ENCODE results near the gene CLEC12A. TPM values are rescaled to one million over a fixed set of nuclear protein-coding genes. Genes with fewer than 3 reads are reported as not detected.
"Not testable (repeated sequence)": the region's sequence is repeated elsewhere in the genome, so short reads cannot be mapped to it uniquely, and the experiment has no call there.

The CLEC12A gene
- total and polyA plus RNA-seq, 7 donors = 0.06 to 0.96 (median 0.62) TPM

- no peak for DNase-seq
- intact Hi-C loops (cut with DNase I) = no loop called here
- 69 to 78% (median 73%) methylated on average over 2 of the region's 2 CpGs for WGBS, 3 donors
- Histone ChIP-seq H3K27me3 (ENCODE audit: insufficient read depth in 3 of 3, low read length in 2 of 3) (no peaks in the 10 kb centered on the region), H3K4me3 (no peak overlapping the region), H3K36me3 (ENCODE audit: insufficient read depth in 1 of 2, low read depth in 1 of 2) (no peaks in the 10 kb centered on the region), H3K4me1 (no peaks in the 10 kb centered on the region), H3K9me3 (no peaks in the 10 kb centered on the region), H3K27ac (no peak overlapping the region)
- TF ChIP-seq, protein P1, sequence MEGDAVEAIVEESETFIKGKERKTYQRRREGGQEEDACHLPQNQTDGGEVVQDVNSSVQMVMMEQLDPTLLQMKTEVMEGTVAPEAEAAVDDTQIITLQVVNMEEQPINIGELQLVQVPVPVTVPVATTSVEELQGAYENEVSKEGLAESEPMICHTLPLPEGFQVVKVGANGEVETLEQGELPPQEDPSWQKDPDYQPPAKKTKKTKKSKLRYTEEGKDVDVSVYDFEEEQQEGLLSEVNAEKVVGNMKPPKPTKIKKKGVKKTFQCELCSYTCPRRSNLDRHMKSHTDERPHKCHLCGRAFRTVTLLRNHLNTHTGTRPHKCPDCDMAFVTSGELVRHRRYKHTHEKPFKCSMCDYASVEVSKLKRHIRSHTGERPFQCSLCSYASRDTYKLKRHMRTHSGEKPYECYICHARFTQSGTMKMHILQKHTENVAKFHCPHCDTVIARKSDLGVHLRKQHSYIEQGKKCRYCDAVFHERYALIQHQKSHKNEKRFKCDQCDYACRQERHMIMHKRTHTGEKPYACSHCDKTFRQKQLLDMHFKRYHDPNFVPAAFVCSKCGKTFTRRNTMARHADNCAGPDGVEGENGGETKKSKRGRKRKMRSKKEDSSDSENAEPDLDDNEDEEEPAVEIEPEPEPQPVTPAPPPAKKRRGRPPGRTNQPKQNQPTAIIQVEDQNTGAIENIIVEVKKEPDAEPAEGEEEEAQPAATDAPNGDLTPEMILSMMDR (IDR thresholded peaks at IDR 0.05) = no peak
- no peak for ATAC-seq
These were observed 26.8 kb upstream of the CLEC12A start for GRCh38 chr12:9944391-9944790.

DNA sequence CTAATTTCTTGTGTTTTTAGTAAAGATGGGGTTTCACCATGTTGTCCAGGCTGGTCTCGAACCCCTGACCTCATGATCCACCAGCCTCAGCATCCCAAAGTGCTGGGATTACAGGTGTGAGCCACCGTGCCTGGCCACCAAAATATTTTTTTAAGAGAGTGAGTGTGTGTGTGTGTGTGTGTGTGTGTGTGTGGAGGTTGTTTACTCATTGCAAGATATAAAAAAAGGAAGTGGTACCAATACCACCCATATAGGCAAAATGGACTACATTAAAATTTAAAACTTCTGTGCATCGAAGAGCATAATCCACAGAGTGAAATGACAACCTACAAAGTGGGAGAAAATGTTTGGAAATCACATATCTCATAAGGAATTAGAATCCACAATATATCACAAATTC, 23.5 kb upstream of the CLEC12A start:
- WGBS, 3 donors = 80 to 87% (median 87%) methylated on average over 3 of the region's 3 CpGs
- Histone ChIP-seq H3K4me3 (no peak overlapping the region), H3K36me3 (ENCODE audit: insufficient read depth in 1 of 2, low read depth in 1 of 2) (no peaks in the 10 kb centered on the region), H3K27ac (no peak overlapping the region), H3K4me1 (no peaks in the 10 kb centered on the region), H3K9me3 (no peaks in the 10 kb centered on the region), H3K27me3 (ENCODE audit: insufficient read depth in 3 of 3, low read length in 2 of 3) (no peaks in the 10 kb centered on the region)
- intact Hi-C loops (cut with DNase I) = no loop called here
- TF ChIP-seq, protein P1 (IDR thresholded peaks at IDR 0.05) = no peak
- no peak for DNase-seq
- ATAC-seq = no peak

DNA sequence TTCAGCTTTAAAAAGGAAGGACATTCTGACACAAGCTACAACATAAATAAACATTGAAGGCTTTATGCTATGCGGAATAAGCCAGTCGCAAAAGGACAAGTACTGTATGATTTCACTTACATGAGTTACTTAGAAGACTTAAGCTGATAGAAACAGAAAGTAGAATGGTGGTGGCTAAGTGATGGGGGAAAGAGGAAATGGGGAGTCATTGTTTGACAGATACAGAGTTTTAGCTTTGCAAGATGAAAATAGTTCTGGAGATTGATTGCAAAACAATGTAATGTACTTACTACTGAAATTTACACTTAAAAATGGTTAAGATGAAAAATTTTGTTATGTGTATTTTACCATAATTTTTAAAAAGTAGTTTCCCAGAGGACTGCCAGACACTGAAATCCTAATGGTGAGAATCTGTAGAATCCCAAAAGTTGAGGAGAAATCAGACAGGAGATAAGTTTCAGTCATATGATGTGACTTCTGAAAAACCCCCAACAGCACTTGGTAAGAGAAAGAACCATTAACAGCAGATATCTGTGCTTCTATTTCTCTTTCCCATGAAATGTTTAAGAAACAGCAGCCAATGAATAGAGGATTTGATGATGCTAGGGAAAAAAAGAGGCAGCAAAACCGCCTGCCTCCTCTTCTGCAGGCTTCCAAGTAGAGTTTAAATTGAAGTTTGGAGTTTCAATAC, 22.5 kb upstream of the CLEC12A start:
- Histone ChIP-seq H3K27ac (no peak overlapping the region), H3K27me3 (ENCODE audit: insufficient read depth in 3 of 3, low read length in 2 of 3) (no peaks in the 10 kb centered on the region), H3K9me3 (no peaks in the 10 kb centered on the region), H3K4me1 (no peaks in the 10 kb centered on the region), H3K4me3 (no peak overlapping the region), H3K36me3 (ENCODE audit: insufficient read depth in 1 of 2, low read depth in 1 of 2) (no peaks in the 10 kb centered on the region)
- intact Hi-C loops (cut with DNase I) = no loop called here
- DNase-seq = no peak
- TF ChIP-seq, protein P1 (IDR thresholded peaks at IDR 0.05) = no peak
- ATAC-seq = no peak
- 73 to 77% (median 75%) methylated on average over 3 of the region's 3 CpGs for WGBS, 3 donors

- H3K4me3 ChIP-seq = no peak overlapping the region
- no peak for DNase-seq
- no peak overlapping the region for H3K27ac ChIP-seq
- H3K9me3 ChIP-seq = no peaks in the 10 kb centered on the region
- H3K4me1 ChIP-seq = no peaks in the 10 kb centered on the region
- intact Hi-C loops (cut with DNase I) = no loop called here
- TF ChIP-seq, protein P1 (IDR thresholded peaks at IDR 0.05) = no peak
- WGBS, 3 donors = 77 to 79% (median 77%) methylated on average over 5 of the region's 5 CpGs
- H3K36me3 ChIP-seq (ENCODE audit: insufficient read depth in 1 of 2, low read depth in 1 of 2) = no peaks in the 10 kb centered on the region
- H3K27me3 ChIP-seq (ENCODE audit: insufficient read depth in 3 of 3, low read length in 2 of 3) = no peaks in the 10 kb centered on the region
- no peak for ATAC-seq
These were observed 20.1 kb upstream of the CLEC12A start for GRCh38 chr12:9951026-9951675.

- H3K36me3 ChIP-seq (ENCODE audit: insufficient read depth in 1 of 2, low read depth in 1 of 2); ATAC-seq; DNase-seq; H3K27me3 ChIP-seq (ENCODE audit: insufficient read depth in 3 of 3, low read length in 2 of 3); H3K4me3 ChIP-seq; intact Hi-C loops (cut with DNase I); H3K9me3 ChIP-seq; H3K4me1 ChIP-seq; H3K27ac ChIP-seq: not testable (repeated sequence)
- 88% methylated on average over 21 of the region's 55 CpGs; no CpG with 5 or more reads in 2 of the 3 donors for WGBS, 3 donors
These were observed 18.1 kb upstream of the CLEC12A start for GRCh38 chr12:9952954-9953729.
